A673 (cell line): ENCODE data around the gene CDH23. TPM values are rescaled to one million over a fixed set of nuclear protein-coding genes. Genes with fewer than 3 reads are reported as not detected.

Experiments used
- BruUV-seq: library from RNA; stranded (reverse); fragments of 400-500 nt; replicated peaks from 2 replicates; lab custom pipeline; 2021; lab: Mats Ljungman, UMichigan
- CTCF ChIA-PET: fragments of 300-600 bp; sonication (Branson Sonifier 250); formaldehyde crosslinking; loops from one replicate; lab custom pipeline; 2022; ENCODE audit warnings: antibody characterized with exemption; lab: Charles Lee
- POLR2A ChIA-PET: fragments of 300-600 bp; sonication (Branson Sonifier 250); formaldehyde crosslinking; loops from one replicate; lab custom pipeline; 2022; ENCODE audit warnings: antibody characterized with exemption; ENCODE audit not compliant: low non-redundant PET; lab: Charles Lee
- DNase-seq: peaks from one replicate; pipeline ENCODE4 v3.0.0-alpha.2; 2015; ENCODE audit warnings: low spot score
- H3K27ac ChIP-seq: fragments of 200-600 bp; sonication (generic); 2 replicates; pipeline ENCODE4 v1.5.1; 2016; ENCODE audit warnings: mixed run types, low read depth, mild to moderate bottlenecking, mixed read lengths, antibody characterized with exemption, low read length; ENCODE audit not compliant: poor library complexity, severe bottlenecking
- H3K27me3 ChIP-seq: fragments of 200-600 bp; sonication (generic); replicated peaks from 2 replicates; pipeline ENCODE4 v1.6.1; 2017; ENCODE audit warnings: mixed run types, low read depth, mild to moderate bottlenecking, mixed read lengths, antibody characterized with exemption, low read length; ENCODE audit not compliant: insufficient read depth, poor library complexity
- H3K36me3 ChIP-seq: fragments of 200-600 bp; sonication (generic); 2 replicates; pipeline ENCODE4 v1.6.1; 2016; ENCODE audit warnings: mixed run types, mild to moderate bottlenecking, mixed read lengths, antibody characterized with exemption, low read length; ENCODE audit not compliant: insufficient read depth, poor library complexity, severe bottlenecking
- H3K4me1 ChIP-seq: fragments of 200-600 bp; sonication (generic); 2 replicates; pipeline ENCODE4 v1.6.1; 2017; ENCODE audit warnings: mixed run types, mild to moderate bottlenecking, mixed read lengths, antibody characterized with exemption, low read length; ENCODE audit not compliant: insufficient read depth, poor library complexity, severe bottlenecking
- H3K4me3 ChIP-seq: fragments of 200-600 bp; sonication (generic); 2 replicates; pipeline ENCODE4 v1.5.1; 2016; ENCODE audit warnings: low read depth, mixed run types, mild to moderate bottlenecking, mixed read lengths, low read length; ENCODE audit not compliant: poor library complexity, severe bottlenecking
- H3K9me3 ChIP-seq: fragments of 200-600 bp; sonication (generic); 2 replicates; pipeline ENCODE4 v1.6.1; 2016; ENCODE audit warnings: mixed run types, low read depth, mild to moderate bottlenecking, mixed read lengths, antibody characterized with exemption, low read length; ENCODE audit not compliant: poor library complexity, severe bottlenecking
- CTCF ChIP-seq: fragments of 300-800, 200-600 bp; sonication (generic); conservative IDR thresholded peaks from 2 replicates; pipeline ENCODE4 v1.5.1; 2017; ENCODE audit warnings: low read depth, mild to moderate bottlenecking, antibody characterized with exemption, low read length, moderate library complexity, mixed read lengths
- EZH2 ChIP-seq: fragments of 200-600 bp; sonication (generic); IDR thresholded peaks from 2 replicates; pipeline ENCODE4 v1.6.1; 2017; ENCODE audit warnings: borderline replicate concordance, low read depth, mild to moderate bottlenecking, mixed read lengths, antibody characterized with exemption, low read length; ENCODE audit not compliant: poor library complexity, severe bottlenecking
- intact Hi-C: fragments of 100-400 bp; cut with micrococcal nuclease; formaldehyde crosslinking; loops from one replicate; pipeline ENCODE4 v1.10.0; 2022; ENCODE audit not compliant: unreplicated experiment
- total RNA-seq: library from RNA; stranded (reverse); gene quantifications from 2 replicates; pipeline ENCODE4 v1.2.3, GENCODE V29; 2021

Gene CDH23
- total RNA-seq, 1 experiment from 2014 or later: 49.7 TPM

DNA sequence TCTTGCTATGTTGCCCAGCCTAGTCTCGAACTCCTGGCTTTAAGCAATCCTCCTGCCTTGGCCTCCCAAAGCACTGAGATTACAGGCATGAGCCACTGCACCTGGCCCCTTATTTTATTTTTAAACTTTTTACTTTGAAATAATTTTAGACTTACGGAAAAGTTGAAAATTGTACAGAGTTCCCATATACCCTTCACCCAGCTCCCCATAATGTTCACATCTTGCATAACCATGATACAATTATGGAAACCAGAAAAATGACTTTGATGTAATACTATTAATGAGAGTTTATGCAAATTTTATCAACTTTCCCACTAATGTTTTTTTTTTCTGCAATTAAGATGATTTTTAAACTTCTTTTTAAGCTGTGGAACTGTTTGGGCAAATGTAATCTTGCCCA lies 58.3 kb downstream of the CDH23 start:
- intact Hi-C loops: no loop called here
- Histone ChIP-seq H3K9me3 (no peaks in the 10 kb centered on the region), H3K36me3 (no peaks in the 10 kb centered on the region), H3K4me3 (no peak overlapping the region), H3K4me1 (no peaks in the 10 kb centered on the region), H3K27me3 (no peaks in the 10 kb centered on the region), H3K27ac (no peak overlapping the region)
- no peak for TF ChIP-seq CTCF
- BruUV-seq: no TSS peak
- ChIA-PET CTCF (no interaction called here), POLR2A (no interaction called here)
- no peak for DNase-seq

GRCh38 chr10:71456631-71457030 lies 59.9 kb downstream of the CDH23 start:
- TF ChIP-seq CTCF (no peak), EZH2 (no peak)
- no peaks in the 10 kb centered on the region for H3K36me3 ChIP-seq
- H3K27me3 ChIP-seq: no peaks in the 10 kb centered on the region
- H3K27ac ChIP-seq: no peak overlapping the region
- CTCF ChIA-PET: no interaction called here
- POLR2A ChIA-PET: no interaction called here
- no peaks in the 10 kb centered on the region for H3K9me3 ChIP-seq
- intact Hi-C loops: no loop called here
- no peak overlapping the region for H3K4me3 ChIP-seq
- no peak for DNase-seq
- no peaks in the 10 kb centered on the region for H3K4me1 ChIP-seq
- BruUV-seq: no TSS peak

DNA sequence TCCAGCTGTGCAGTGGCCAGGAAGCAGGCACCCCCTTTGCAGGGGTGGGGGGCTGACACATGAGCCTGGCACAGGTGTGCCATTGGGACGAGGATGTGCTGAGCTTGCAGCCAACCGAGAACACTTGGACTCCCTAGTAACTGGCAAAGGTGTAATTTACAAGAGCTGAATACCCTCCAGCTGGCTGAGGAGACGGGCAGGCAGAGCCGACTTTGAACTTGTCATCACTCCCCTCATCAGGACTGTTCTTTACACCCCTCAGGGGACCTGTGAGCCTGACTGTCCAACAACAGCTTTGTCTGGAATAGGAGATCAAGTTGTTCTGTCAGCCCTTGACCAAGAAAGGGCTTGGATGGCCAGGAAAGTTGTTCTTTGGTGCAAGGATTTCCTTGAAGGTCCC lies 61.2 kb downstream of the CDH23 start:
- Histone ChIP-seq H3K27ac (no peak overlapping the region), H3K9me3 (no peaks in the 10 kb centered on the region), H3K27me3 (no peaks in the 10 kb centered on the region), H3K36me3 (no peaks in the 10 kb centered on the region), H3K4me3 (no peak overlapping the region), H3K4me1 (no peaks in the 10 kb centered on the region)
- TF ChIP-seq CTCF: no peak
- intact Hi-C loops: no loop called here
- BruUV-seq: no TSS peak
- CTCF ChIA-PET: interaction anchor here (0.5 kb wide), 1 partner anchor 38 kb away, joined by 6 read pairs; no protein-coding TSS in a partner anchor
- POLR2A ChIA-PET: no interaction called here
- DNase-seq: no peak
